Skin epidermis (tissue), 12 donors: Measurements from ENCODE around the gene SDR42E2.
"Not testable (repeated sequence)": the region's sequence is repeated elsewhere in the genome, so short reads cannot be mapped to it uniquely, and the experiment has no call there.

Experiments used
- H3K27ac ChIP-seq, 21 experiments: fragments of 200-600 bp; sonication (generic) in 11 of 21; one replicate each; pipeline ENCODE4 v1.5.0; 2020; ENCODE audit warnings: mild to moderate bottlenecking in 3 of 21, inconsistent platforms in 2 of 21, moderate library complexity in 2 of 21
- H3K4me3 ChIP-seq, 7 experiments: fragments of 200-600 bp; sonication (generic) in 2 of 7; one replicate each; pipeline ENCODE4 v1.5.0; 2020; ENCODE audit warnings: inconsistent platforms in 2 of 7, mild to moderate bottlenecking in 2 of 7, moderate library complexity in 1 of 7

SDR42E2 gene

DNA sequence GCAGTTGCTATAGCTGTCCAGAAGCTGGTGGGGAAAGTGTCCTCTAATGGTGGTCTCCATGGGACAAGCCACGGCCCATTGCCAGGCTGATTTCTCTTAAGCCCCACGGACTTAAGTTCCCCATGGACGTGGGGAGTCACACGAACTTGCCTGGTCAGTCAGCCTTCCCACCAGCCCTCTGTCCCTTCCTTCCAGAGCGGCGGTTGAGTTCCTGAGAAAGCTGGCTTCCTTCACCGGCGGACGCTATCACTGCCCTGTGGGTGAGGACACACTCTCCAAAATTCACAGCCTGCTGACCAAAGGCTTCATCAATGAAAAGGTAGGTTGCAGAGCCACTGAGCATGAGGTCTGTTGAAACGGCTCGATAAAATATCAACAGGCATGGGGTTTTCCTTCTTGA lies 10.0 kb upstream of the SDR42E2 start:
- H3K27ac ChIP-seq: no peak overlapping the region
- H3K4me3 ChIP-seq: no peak overlapping the region

DNA sequence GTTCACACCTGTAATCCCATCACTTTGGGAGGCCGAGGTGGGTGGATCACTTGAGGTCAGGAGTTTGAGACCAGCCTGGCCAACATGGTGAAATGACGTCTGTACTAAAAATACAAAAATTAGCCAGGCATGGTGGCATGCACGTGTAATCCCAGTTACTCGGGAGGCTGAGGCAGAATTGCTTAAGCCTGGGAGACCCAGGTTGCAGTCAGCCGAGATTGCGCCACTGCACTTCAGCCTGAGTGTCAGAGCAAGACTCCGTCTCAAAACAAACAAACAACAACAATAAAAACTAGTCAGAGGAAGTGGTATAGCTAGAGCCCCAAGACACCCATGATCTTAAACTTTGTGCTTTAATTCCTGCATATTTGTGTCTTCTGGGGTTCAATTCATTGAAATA lies 9.2 kb upstream of the SDR42E2 start:
- H3K4me3 ChIP-seq, H3K27ac ChIP-seq: not testable (repeated sequence)

DNA sequence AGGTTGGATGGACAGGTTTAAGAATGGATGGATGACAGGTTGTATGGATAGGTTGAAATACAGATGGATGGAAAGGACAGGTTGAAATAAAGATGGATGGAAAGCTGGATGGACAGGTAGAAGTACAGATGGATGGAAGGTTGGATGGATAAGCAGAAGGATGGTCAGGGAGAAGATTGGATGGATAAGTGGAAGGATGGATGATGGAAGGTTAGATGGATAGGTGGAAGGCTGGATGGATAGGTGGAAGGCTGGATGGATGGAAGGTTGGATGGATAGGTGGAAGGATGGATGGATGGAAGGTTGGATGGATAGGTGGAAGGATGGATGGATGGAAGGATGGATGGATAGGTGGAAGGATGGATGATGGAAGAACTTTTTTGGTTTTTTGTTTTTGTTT lies 905 bp upstream of the SDR42E2 start:
- H3K4me3 ChIP-seq: no peak overlapping the region

DNA sequence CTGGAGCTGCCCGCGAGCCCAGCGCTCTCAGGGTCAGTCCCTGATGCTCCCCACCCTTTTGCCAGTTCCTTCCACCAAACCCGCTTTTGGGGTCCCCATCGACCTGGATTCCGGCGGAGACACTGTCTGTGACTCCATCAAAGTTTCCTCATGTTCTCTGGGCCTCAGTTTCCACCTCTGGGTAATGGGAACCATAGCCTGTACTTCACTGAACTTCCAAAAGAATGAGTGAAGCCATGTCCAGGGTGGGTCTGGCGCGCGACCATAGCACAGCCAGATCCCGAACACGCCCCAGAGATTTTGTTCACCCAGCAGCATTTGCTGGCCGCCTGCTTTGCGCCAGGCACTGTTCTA lies 327 bp downstream of the SDR42E2 start:
- Histone ChIP-seq H3K27ac (no peak overlapping the region), H3K4me3 (peak overlapping the region in 1 of 7 experiments; percentile 1)

More for the DNA sequence above, 905 bp upstream of the SDR42E2 start:
- no peak overlapping the region for H3K27ac ChIP-seq

DNA sequence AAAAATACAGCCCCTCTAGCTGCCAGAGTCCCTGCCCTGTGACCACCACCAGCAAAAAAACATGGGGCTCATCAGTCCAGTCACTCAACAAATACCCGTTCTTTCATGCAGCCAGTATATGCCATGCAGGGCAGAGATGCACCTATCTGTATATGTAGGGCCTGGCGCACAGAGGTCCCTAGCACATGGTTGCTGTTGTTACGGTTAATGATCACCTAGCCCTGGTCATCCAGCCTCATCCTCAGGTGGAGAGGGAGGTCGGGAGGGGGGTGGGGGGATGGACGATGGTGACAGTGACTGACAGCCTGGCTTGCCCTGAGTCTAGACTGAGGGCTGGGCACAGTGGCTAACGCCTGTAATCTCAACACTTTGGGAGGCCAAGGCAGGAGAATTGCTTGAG lies 1.5 kb downstream of the SDR42E2 start:
- no peak overlapping the region for H3K27ac ChIP-seq

DNA sequence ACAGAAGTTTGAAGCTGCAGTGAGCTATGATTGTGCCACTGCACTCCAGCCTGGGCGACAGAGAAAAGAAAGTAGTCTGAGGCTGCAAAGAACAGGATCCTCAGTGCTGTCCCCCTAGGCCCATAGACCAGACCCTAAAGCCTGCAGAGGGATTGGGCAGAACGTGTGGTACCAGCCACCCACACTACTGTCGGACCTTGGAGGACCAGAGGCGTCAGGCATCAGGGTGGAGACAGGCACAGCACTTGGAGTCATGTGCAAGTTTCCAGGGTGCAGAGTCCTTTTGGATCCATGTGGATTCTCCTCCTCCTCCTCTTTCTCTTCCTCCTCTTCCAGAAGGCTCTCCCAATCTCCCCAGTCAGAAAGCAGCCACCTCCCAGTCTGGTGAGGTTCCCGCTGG lies 2.2 kb downstream of the SDR42E2 start:
- no peak overlapping the region for H3K4me3 ChIP-seq

More for the DNA sequence above, 1.5 kb downstream of the SDR42E2 start:
- no peak overlapping the region for H3K4me3 ChIP-seq

DNA sequence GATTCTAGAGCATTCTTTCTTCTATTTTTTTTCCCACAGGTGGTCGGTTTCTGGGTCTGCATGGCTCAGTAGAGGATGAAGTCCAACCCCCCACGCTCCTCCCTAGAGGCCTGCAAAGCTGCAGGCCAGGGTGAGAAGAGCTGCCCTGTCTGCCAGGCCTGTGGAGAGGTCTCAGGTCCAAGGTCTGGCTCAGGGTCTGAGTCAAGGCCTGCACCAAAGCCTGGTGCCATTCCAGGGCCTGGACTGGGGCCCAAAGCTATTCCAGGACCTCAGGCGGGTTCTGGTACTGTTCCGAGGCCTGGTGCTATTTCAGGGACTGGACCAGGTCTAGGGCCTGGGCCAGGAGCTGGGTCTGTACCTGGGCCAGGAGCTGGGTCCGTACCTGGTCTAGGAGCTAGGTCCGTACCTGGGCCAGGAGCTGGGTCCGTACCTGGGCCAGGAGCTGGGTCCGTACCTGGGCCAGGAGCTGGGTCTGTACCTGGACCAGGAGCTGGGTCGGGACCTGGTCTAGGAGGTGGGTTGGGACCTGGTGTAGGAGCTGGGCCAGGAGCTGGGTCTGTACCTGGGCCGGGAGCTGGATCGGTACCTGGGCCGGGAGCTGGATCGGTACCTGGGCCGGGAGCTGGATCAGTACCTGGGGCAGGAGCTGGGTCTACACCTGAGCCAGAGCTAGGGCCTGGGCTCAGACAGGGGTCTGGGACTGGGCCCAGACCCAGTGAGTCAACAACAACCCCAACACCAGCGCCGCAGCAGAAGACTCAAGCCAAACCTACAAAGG lies 3.4 kb downstream of the SDR42E2 start:
- Histone ChIP-seq H3K27ac (no peak overlapping the region), H3K4me3 (no peak overlapping the region)

More for the DNA sequence above, 2.2 kb downstream of the SDR42E2 start:
- no peak overlapping the region for H3K27ac ChIP-seq

DNA sequence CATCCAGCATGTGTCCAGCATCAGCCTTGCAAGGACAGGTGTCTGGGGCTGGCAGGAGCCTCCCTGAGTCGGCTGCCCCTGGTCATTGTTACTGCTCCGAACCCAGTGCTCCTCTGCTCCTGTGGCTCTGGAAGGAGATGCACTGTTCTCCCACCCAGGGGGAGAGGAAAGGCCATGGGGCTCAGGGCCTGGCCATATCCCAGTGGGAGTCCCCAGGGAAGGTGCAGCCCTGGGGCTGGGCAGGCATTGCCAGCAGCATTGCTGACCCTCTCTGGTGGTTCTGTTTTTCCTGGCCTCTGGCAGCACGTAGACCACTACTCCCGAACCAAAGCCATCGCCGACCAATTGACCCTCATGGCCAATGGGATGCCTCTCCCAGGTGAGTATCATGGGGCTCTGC lies 9.6 kb downstream of the SDR42E2 start:
- Histone ChIP-seq H3K4me3 (no peak overlapping the region), H3K27ac (no peak overlapping the region)

DNA sequence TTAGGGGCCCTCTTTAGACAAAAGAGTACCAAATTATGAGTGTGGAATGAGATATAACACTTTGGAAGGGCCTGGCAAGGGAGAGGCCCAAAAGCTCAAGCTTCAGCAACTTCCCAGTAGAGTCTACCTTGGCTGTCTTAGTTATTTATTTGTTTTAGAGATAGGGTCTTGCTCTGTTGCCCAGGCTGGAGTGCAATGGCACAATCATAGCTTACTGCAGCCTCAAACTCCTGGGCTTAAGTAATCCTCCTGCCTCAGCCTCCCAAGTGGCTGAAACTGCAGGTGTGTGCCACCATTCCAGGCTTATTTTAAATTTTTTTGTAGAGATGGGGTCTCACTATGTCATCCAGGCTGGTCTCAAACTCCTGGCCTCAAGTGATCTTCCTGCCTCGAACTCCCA lies 10.3 kb downstream of the SDR42E2 start:
- H3K27ac ChIP-seq, H3K4me3 ChIP-seq: not testable (repeated sequence)

DNA sequence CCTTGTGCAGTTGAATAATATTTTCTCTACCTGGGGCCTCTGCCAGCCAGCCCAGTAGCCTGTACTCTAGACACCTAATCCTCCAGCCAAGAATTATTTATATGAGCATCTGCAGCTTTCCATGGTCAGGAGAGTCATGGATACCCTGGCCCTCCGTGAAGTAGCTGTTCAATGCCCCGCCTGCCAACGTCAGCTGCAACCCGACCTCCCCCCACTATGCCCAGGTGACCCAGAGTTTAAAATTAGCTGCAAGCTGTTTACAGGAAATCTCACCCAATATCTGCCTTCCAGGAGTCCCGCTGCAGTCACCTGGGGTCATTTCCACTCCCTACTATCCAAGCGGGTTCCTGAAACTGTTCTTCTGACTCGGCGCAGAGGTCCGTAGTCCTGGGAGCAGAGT lies 12.3 kb downstream of the SDR42E2 start:
- H3K27ac ChIP-seq: no peak overlapping the region
- no peak overlapping the region for H3K4me3 ChIP-seq

DNA sequence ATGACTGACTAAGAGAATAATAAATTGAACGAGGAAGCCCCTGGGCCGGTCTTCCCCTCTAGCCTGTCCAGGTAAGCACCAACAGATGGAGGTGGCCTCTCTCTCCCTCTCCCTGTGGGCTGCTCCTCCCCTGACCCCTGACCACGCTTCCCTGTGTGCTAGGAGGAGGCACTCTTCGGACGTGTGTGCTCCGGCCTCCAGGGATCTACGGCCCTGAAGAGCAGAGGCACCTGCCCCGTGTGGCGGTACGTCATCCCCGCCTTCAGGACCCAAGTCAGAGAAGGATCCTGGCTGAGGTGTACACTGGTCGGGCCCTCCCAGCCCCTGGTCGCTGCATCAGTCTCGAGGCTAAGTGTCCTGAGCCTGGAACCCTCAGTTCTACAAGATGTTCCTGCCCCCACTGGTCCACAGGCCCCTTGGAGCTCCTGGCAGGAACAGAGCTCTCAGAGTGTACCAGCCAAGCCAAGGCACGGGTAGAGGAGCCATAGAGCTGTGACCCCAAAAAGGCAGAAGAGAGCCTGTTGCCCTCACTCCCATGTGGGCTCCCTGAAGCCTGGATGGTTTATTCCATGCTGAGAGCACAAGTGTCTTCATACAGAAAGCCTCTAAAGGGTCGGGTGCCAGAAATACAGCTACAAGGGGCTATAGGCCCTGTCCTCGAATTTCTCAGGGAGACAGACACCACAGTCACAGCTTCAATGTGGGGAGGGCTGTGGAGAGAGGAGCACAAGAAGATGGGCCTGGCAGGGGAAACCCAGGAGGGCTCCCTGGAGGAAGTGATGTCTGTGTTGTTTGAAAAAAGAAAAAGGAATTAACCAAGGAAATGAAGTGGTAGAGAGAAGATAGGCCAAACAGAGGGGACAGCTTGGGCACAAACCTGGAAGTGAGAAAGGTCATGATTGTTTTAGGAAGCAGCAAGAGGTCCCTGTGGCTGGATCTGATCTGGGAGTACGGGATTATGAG lies 15.9 kb downstream of the SDR42E2 start:
- no peak overlapping the region for H3K27ac ChIP-seq
- H3K4me3 ChIP-seq: no peak overlapping the region

DNA sequence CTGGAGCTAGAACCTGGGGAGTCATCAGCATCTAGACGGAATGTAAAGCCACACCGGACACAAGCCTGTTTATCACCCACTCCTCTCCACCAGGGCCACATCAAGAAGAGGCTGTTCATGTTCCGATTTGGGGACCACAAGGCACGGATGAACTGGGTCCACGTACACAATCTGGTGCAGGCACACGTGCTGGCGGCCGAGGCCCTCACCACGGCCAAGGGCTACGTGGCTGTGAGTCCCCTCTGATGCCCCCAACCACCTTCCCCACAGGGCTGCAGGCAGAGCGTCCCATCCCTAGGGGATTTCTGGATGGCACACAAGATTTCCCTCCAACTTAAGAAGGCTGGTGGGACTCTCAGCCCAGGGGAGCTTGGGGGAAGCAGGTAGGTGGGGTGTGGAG lies 19.1 kb downstream of the SDR42E2 start:
- Histone ChIP-seq H3K4me3 (no peak overlapping the region), H3K27ac (no peak overlapping the region)

DNA sequence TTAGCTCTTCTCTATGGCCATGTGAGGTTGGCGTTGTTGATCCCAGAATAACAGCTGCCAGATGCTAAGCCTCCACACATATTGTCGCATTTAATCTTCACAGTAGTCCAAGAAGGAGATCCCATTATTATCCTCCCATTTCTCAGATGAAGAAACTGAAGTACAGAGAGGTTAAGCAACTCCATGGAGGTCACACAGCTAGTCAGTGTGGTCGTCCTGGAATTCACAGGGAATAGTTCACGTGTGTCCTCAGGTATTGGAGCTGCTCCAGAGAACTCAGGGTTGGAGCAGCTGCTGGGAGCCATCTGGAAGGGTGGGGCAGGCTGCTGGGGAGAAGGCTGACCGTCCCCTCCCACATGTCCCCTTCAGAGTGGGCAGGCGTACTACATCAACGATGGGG lies 19.5 kb downstream of the SDR42E2 start:
- Histone ChIP-seq H3K27ac (no peak overlapping the region), H3K4me3 (no peak overlapping the region)

DNA sequence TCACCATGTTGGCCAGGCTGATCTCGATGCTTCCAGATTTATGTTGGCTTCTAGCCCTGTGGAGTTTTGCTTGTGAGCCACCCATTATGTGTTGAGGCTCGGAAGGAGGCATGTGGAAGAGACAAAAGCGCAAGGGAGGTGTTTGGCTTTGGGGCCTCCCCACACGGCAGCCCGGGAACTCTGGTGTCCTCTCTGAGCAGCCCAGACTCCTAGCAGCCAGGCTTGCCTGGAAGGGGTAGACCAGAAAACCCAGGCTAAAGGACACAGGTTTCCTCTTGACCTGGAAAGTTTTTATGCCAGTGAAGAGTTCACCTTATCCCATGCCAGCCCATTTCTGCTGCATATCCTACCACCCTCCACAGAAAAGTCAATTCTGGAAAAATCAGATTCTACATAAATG lies 21.0 kb downstream of the SDR42E2 start:
- Histone ChIP-seq H3K4me3 (no peak overlapping the region), H3K27ac (no peak overlapping the region)

DNA sequence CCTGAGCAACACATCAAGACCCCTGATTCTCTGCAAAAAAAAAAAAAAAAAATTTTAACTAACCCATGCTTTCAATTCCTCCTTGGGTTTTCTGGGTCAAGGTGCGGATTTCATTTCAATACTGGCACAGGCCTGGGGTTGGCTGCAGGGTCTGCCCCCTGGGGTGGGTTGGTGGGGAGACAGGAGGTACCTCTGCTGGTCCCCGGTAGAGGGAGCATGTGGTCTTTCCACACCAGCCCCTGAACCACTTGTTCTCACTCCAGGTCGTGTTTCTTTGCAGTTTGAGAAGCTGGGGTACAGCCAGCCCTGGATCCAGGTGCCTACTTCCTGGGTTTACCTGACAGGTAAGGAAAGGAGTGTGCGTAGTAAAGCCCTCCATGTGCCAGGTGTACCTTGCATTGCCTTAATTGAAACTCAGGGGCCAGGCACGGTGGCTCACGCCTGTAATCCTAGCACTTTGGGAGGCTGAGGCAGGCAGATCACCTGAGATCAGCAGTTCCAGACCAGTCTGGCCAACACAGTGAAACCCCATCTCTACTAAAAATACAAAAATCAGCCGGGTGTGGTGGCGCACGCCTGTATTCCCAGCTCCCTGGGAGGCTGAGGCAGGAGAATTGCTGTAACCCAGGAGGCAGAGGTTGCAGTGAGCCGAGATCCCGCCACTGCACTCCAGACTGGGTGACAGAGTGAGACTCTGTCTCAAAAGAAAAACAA lies 21.8 kb downstream of the SDR42E2 start:
- H3K4me3 ChIP-seq: no peak overlapping the region
- H3K27ac ChIP-seq: no peak overlapping the region

DNA sequence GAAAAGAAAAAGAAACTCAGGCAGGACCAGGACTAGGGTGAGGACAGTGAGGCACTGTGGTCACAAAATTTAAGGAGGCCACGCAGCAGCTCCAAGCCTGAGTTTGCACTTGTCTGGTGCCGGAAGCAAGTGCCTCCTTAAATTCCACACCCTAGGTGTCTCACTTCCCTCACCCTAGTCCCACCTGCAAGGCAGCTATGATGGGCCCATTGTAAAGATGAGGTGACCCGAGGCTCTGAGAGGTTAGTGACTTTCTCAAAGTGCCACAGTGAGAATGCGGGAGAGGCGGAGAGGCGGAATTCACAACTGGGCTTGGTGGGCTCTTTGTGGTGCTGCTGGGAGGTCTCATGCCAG lies 22.3 kb downstream of the SDR42E2 start:
- H3K4me3 ChIP-seq: no peak overlapping the region
- H3K27ac ChIP-seq: no peak overlapping the region

DNA sequence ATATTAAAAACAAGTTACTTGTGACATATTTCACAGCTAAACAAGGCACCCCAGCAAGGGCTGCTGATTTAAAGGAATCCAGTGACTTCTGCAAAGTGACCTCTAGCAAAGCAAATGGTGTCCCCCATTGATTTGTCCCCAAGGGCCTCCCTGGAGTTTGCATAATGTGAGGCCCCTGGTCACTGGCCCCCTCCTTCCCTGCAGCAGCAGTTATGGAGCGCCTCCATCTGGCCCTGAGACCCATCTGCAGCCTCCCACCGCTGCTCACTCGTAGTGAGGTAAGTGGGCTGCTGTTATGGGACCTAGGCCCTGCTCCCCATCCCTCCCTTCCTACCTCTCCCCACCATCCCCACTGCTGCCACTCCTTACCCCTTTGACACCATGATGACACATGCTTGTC lies 24.2 kb downstream of the SDR42E2 start:
- Histone ChIP-seq H3K27ac (no peak overlapping the region), H3K4me3 (no peak overlapping the region)

DNA sequence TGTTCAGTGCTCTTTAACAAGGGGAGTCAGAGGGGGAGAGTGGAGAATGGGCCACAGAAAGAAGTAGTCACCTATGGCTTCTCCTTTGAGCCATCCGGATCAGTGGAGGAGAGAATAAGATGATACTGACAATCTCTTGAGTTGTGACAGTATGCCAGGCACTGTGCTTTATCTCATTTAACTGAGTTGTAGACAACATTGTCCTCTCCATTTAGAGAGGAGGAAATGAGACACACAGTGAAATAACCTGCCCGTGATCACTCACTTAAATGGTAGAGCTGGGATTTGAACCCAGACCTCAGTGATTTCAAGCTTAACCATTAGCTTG lies 25.9 kb downstream of the SDR42E2 start:
- no peak overlapping the region for H3K4me3 ChIP-seq

DNA sequence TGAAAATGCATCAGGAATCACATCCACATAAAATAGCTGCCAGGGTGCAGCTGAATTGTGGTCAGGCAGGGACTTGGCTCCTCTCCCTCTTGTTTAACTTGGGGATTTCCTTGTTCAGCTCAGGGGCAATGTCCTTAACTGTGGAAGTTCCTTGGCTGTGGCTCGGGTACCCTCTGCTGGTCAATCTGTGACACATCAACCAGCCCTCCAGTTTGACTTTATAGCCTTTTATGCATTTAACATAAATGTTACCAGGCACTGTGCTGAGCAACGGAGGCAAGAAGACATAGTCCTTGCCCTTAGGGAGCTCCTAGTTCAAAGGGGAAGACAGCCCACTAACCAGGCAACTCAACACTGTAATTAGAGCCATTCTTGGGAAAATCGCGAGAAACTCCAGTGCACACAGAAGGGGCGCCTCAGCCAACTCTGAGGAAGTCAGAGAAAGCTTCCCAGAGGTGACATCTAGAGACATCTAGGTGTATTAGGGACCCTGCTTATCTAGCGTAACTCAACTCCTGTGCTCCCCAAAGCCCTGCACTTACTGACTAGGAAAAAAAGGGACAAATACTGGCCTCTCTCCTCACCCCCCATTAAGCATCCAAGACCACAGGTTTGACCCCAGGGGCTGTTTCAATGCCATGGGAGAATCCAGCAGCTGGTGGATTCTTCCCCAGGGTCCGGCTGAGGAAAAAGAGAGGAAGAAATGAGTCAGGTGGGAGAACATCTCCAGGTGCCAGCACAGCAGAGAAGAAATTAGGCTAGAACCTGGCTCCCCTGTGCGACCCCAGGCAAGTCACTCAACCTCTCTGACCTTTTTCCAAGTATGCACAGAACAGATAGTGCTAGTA lies 26.5 kb downstream of the SDR42E2 start:
- H3K27ac ChIP-seq: peak overlapping the region in 20 of 21 experiments; percentile 84 to 97 (median 93)
- H3K4me3 ChIP-seq: peak overlapping the region in 3 of 7 experiments; percentile 39 to 64 (median 57)

More for the DNA sequence above, 25.9 kb downstream of the SDR42E2 start:
- peak overlapping the region in 10 of 21 experiments; percentile 14 to 96 (median 91) for H3K27ac ChIP-seq
